A549 (cell line): ENCODE data around the gene ERCC6. TPM values are rescaled to one million over a fixed set of nuclear protein-coding genes. Genes with fewer than 3 reads are reported as not detected.

Source experiments
- ATAC-seq, 2 experiments: fragments of 200-7000 bp in 1 of 2; fragments of >200 bp in 1 of 2; cut with Nextera tagmentation in 1 of 2; cut with Tn5 transposase in 1 of 2; 3 replicates each; pipeline versions ENCODE4 v1.8.0 to v1.9.1; 2018 to 2020; ENCODE audit warnings: mild to moderate bottlenecking in 1 of 2, moderate library complexity in 1 of 2
- CTCF ChIA-PET: fragments of 300-600 bp; sonication (Branson Sonifier 250); formaldehyde crosslinking; extraction: SDS; loops from one replicate; lab custom pipeline; 2021; ENCODE audit warnings: antibody characterized with exemption, inconsistent platforms; lab: Yijun Ruan, JAX
- POLR2A ChIA-PET: fragments of 350-600 bp; formaldehyde crosslinking; extraction: SDS; loops from one replicate; lab custom pipeline; 2021; ENCODE audit warnings: antibody characterized with exemption, inconsistent platforms; lab: Yijun Ruan, JAX
- DNase-seq, 2 experiments: peaks; one replicate each; pipeline versions ENCODE4 v3.0.0 to v3.0.0-alpha.2; 2011 to 2016; ENCODE audit warnings: low read depth in 1 of 2, low spot score in 1 of 2
- FAIRE-seq: peaks from 2 replicates; lab custom pipeline; 2011; peaks lifted over from hg19 to GRCh38; lab: Jason Lieb, UNC
- H3K27ac ChIP-seq, 2 experiments: fragments of >200 bp; sonication (Bioruptor Twin); formaldehyde crosslinking; 3 replicates each; pipeline ENCODE4 v1.5.1; 2016 to 2017
- H3K4me1 ChIP-seq: fragments of >200 bp; sonication (Bioruptor Twin); formaldehyde crosslinking; 3 replicates; pipeline ENCODE4 v1.6.1; 2016
- H3K4me2 ChIP-seq: fragments of >200 bp; sonication (Bioruptor Twin); formaldehyde crosslinking; 3 replicates; pipeline ENCODE4 v1.6.1; 2016
- H3K4me3 ChIP-seq: fragments of >200 bp; sonication (Bioruptor Twin); formaldehyde crosslinking; 3 replicates; pipeline ENCODE4 v1.5.1; 2016
- H3K9me3 ChIP-seq: fragments of >200 bp; sonication (Bioruptor Twin); formaldehyde crosslinking; 3 replicates; pipeline ENCODE4 v1.6.1; 2016
- CBX2 ChIP-seq: fragments of 200-600 bp; sonication (generic); IDR thresholded peaks from 2 replicates; pipeline ENCODE4 v1.6.1; 2016; ENCODE audit warnings: low read depth, mild to moderate bottlenecking, borderline replicate concordance
- CHD2 ChIP-seq: fragments of 150-350 bp; IDR thresholded peaks from 2 replicates; pipeline ENCODE4 v1.6.1; 2014; ENCODE audit warnings: low read length; ENCODE audit not compliant: partially characterized antibody
- CHD4 ChIP-seq: fragments of 200-600 bp; sonication (generic); IDR thresholded peaks from 2 replicates; pipeline ENCODE4 v1.6.1; 2016; ENCODE audit warnings: antibody characterized with exemption, mild to moderate bottlenecking, borderline replicate concordance
- E2F6 ChIP-seq: IDR thresholded peaks from 2 replicates; pipeline ENCODE4 v1.6.1; 2012; ENCODE audit warnings: low read depth, borderline replicate concordance
- EHF ChIP-seq: fragments of 250-450 bp; sonication (Bioruptor Pico); IDR thresholded peaks from 2 replicates; pipeline ENCODE4 v1.5.0; 2020; ENCODE audit warnings: mild to moderate bottlenecking
- EHMT2 ChIP-seq: fragments of 200-600 bp; sonication (generic); IDR thresholded peaks from 2 replicates; pipeline ENCODE4 v1.6.1; 2016; ENCODE audit warnings: antibody characterized with exemption, low read depth, mild to moderate bottlenecking, moderate library complexity
- ELK1 ChIP-seq: fragments of 150-350 bp; IDR thresholded peaks from 2 replicates; pipeline ENCODE4 v1.6.1; 2014; ENCODE audit warnings: low read depth, mild to moderate bottlenecking, low read length
- EP300 ChIP-seq, 2 experiments: fragments of >200 bp; sonication (Bioruptor Twin); formaldehyde crosslinking; IDR thresholded peaks; 2 replicates in 1 of 2; 3 replicates in 1 of 2; pipeline ENCODE4 v1.6.1; 2016 to 2017
- ESRRA ChIP-seq: fragments of 150-350 bp; IDR thresholded peaks from 2 replicates; pipeline ENCODE4 v1.6.1; 2014; ENCODE audit warnings: mild to moderate bottlenecking, low read length, borderline replicate concordance
- FOXS1 ChIP-seq: fragments of 250-450 bp; sonication (Bioruptor Pico); IDR thresholded peaks from 2 replicates; pipeline ENCODE4 v1.5.0; 2020; ENCODE audit warnings: mild to moderate bottlenecking, moderate library complexity
- HDAC2 ChIP-seq: fragments of 200-600 bp; sonication (generic); IDR thresholded peaks from 2 replicates; pipeline ENCODE4 v1.6.1; 2016
- HEYL ChIP-seq: fragments of 250-450 bp; sonication (Bioruptor Pico); IDR thresholded peaks from 2 replicates; pipeline ENCODE4 v1.8.0; 2021; ENCODE audit warnings: mild to moderate bottlenecking, moderate library complexity
- JUN ChIP-seq, 2 experiments: fragments of >200 bp; sonication (Bioruptor Twin); formaldehyde crosslinking; IDR thresholded peaks; 2 replicates in 1 of 2; 3 replicates in 1 of 2; pipeline ENCODE4 v1.6.1; 2016 to 2017
- KDM5A ChIP-seq: fragments of 200-600 bp; sonication (generic); IDR thresholded peaks from 2 replicates; pipeline ENCODE4 v1.6.1; 2016; ENCODE audit warnings: antibody characterized with exemption, mild to moderate bottlenecking
- MAX ChIP-seq: IDR thresholded peaks from 2 replicates; pipeline ENCODE4 v1.6.1; 2012
- MAZ ChIP-seq: fragments of 150-350 bp; IDR thresholded peaks from 2 replicates; pipeline ENCODE4 v1.6.1; 2014; ENCODE audit warnings: antibody characterized with exemption, low read depth, low read length, borderline replicate concordance
- MYC ChIP-seq: IDR thresholded peaks from 2 replicates; pipeline ENCODE4 v1.6.1; 2012; ENCODE audit warnings: mild to moderate bottlenecking, inconsistent platforms, low read length, improper control_type of control experiment, borderline replicate concordance
- NFE2L2 ChIP-seq: fragments of 150-350 bp; conservative IDR thresholded peaks from 2 replicates; pipeline ENCODE4 v1.6.1; 2014; ENCODE audit warnings: low read length
- NPAS2 ChIP-seq: fragments of 250-450 bp; sonication (Bioruptor Pico); IDR thresholded peaks from 2 replicates; pipeline ENCODE4 v1.8.0; 2022; ENCODE audit warnings: mild to moderate bottlenecking, moderate library complexity, borderline replicate concordance
- NR3C1 ChIP-seq: fragments of >200 bp; sonication (Bioruptor Twin); formaldehyde crosslinking; IDR thresholded peaks from 3 replicates; pipeline ENCODE4 v1.6.1; 2017
- RAD21 ChIP-seq, 2 experiments: fragments of >200 bp in 1 of 2; sonication (Bioruptor Twin) in 1 of 2; formaldehyde crosslinking in 1 of 2; IDR thresholded peaks in 1 of 2; conservative IDR thresholded peaks in 1 of 2; 2 replicates in 1 of 2; 3 replicates in 1 of 2; pipeline ENCODE4 v1.6.1; 2012 to 2018; ENCODE audit warnings: inconsistent platforms in 1 of 2
- RCOR1 ChIP-seq: fragments of 150-350 bp; IDR thresholded peaks from 2 replicates; pipeline ENCODE4 v1.6.1; 2014; ENCODE audit warnings: antibody characterized with exemption, low read length, low read depth
- SMC3 ChIP-seq: fragments of >200 bp; sonication (Bioruptor Twin); formaldehyde crosslinking; IDR thresholded peaks from 3 replicates; pipeline ENCODE4 v1.6.1; 2018; ENCODE audit warnings: inconsistent platforms
- TFCP2L1 ChIP-seq: fragments of 250-450 bp; sonication (Bioruptor Pico); IDR thresholded peaks from 2 replicates; pipeline ENCODE4 v1.5.0; 2021; ENCODE audit warnings: mild to moderate bottlenecking
- TP53 ChIP-seq: fragments of 250-450 bp; sonication (Bioruptor Pico); IDR thresholded peaks from 2 replicates; pipeline ENCODE4 v1.5.0; 2021; ENCODE audit warnings: mild to moderate bottlenecking, moderate library complexity
- USF2 ChIP-seq: fragments of 450-650 bp; IDR thresholded peaks from 2 replicates; pipeline ENCODE4 v1.6.1; 2014; ENCODE audit warnings: antibody characterized with exemption
- ZFP36 ChIP-seq: fragments of 450-650 bp; IDR thresholded peaks from 2 replicates; pipeline ENCODE4 v1.6.1; 2014; ENCODE audit warnings: borderline replicate concordance; ENCODE audit not compliant: partially characterized antibody
- ZSCAN20 ChIP-seq: fragments of 250-450 bp; sonication (Bioruptor Pico); IDR thresholded peaks from 2 replicates; pipeline ENCODE4 v1.8.0; 2022; ENCODE audit warnings: mild to moderate bottlenecking, moderate library complexity
- WGBS: methylation state at CpG from one replicate; pipeline ENCODE4 v1.1.6; 2017; ENCODE audit errors: missing lambda C conversion rate; 5-methylcytosine and 5-hydroxymethylcytosine counted together
- polyA plus RNA-seq, 4 experiments: library from polyadenylated mRNA; depleted of rRNA in 3 of 4; stranded (reverse); fragments of >200 nt; fragmentation: RNase III in 1 of 4; extraction: RNeasy Plus Mini Kit Qiagen cat#74134 plus additional on column Dnase treatment in 1 of 4; gene quantifications; 2 replicates in 3 of 4; 3 replicates in 1 of 4; pipeline ENCODE4 v1.2.3, GENCODE V29; 2011 to 2017

Gene ERCC6
- polyA plus RNA-seq, 2 of the 4 experiments (the other 2 are of a cell fraction) = 5.8 to 9.4 TPM

GRCh38 chr10:49509771-49510303, 29.1 kb downstream of the ERCC6 start:
- DNase-seq (no peak), FAIRE-seq (no peak), ATAC-seq (no peak)
- CTCF ChIA-PET = interaction anchor here (0.9 to 13.0 kb wide), 5 partner anchors 9 to 853 kb away, joined by 3 to 154 read pairs (median 8); no protein-coding TSS in a partner anchor
- Histone ChIP-seq H3K4me1 (no peaks in the 10 kb centered on the region), H3K27ac (no peak overlapping the region), H3K4me3 (no peak overlapping the region), H3K4me2 (no peak overlapping the region), H3K9me3 (no peaks in the 10 kb centered on the region)
- WGBS = 68% methylated on average over 4 of the region's 4 CpGs
- POLR2A ChIA-PET = no interaction called here
- TF ChIP-seq FOXS1 (CRISPR knock-in tag) (no peak), ZFP36 (no peak), EHF (CRISPR knock-in tag) (no peak), NR3C1 (no peak), JUN (IDR thresholded peaks at IDR 0.05) (no peak), CHD4 (no peak), EP300 (IDR thresholded peaks at IDR 0.05) (no peak), EHMT2 (no peak), NFE2L2 (no peak), TFCP2L1 (CRISPR knock-in tag) (no peak), CHD2 (no peak), KDM5A (no peak), E2F6 (no peak), MAZ (no peak)

GRCh38 chr10:49508654-49509053, 30.3 kb downstream of the ERCC6 start:
- no peak for ATAC-seq

GRCh38 chr10:49508249-49508648, 30.7 kb downstream of the ERCC6 start:
- Histone ChIP-seq H3K4me3 (no peak overlapping the region), H3K4me2 (no peak overlapping the region), H3K9me3 (no peaks in the 10 kb centered on the region), H3K4me1 (no peaks in the 10 kb centered on the region), H3K27ac (no peak overlapping the region)
- DNase-seq (no peak), ATAC-seq (no peak), FAIRE-seq (no peak)
- CTCF ChIA-PET = interaction anchor here (12.4 to 13.0 kb wide), 2 partner anchors 99 to 851 kb away, joined by 97 to 154 read pairs; no protein-coding TSS in a partner anchor
- no peak for TF ChIP-seq NPAS2 (CRISPR knock-in tag)
- no peak for TF ChIP-seq HDAC2
- no peak for TF ChIP-seq HEYL (CRISPR knock-in tag)
- TF ChIP-seq JUN (IDR thresholded peaks at IDR 0.05) = no peak
- TF ChIP-seq CBX2 = no peak
- no peak for TF ChIP-seq USF2
- TF ChIP-seq MYC = no peak
- TF ChIP-seq ELK1 = no peak
- TF ChIP-seq ZFP36 = no peak
- TF ChIP-seq EHF (CRISPR knock-in tag) = no peak
- TF ChIP-seq RAD21 (conservative IDR thresholded peaks at IDR 0.05 in 1 of 2, IDR thresholded peaks at IDR 0.05 in 1 of 2) = no peak
- no peak for TF ChIP-seq E2F6
- TF ChIP-seq FOXS1 (CRISPR knock-in tag) = no peak
- TF ChIP-seq CHD2 = no peak
- TF ChIP-seq TP53 = no peak
- TF ChIP-seq EP300 (IDR thresholded peaks at IDR 0.05) = no peak
- no peak for TF ChIP-seq MAX
- no peak for TF ChIP-seq ESRRA
- TF ChIP-seq RCOR1 = no peak
- TF ChIP-seq NR3C1 = no peak
- WGBS = 78% methylated on average over 4 of the region's 4 CpGs
- POLR2A ChIA-PET = no interaction called here

More at GRCh38 chr10:49508654-49509053, 30.3 kb downstream of the ERCC6 start:
- ChIA-PET POLR2A (no interaction called here), CTCF (interaction anchor here (0.9 to 13.0 kb wide), 4 partner anchors 10 to 851 kb away, joined by 3 to 154 read pairs (median 50); no protein-coding TSS in a partner anchor)
- no peak overlapping the region for H3K27ac ChIP-seq
- WGBS = 47% methylated on average over 4 of the region's 4 CpGs
- TF ChIP-seq EP300 (IDR thresholded peaks at IDR 0.05) (no peak), CHD2 (no peak), SMC3 (no peak), KDM5A (no peak), ZSCAN20 (CRISPR knock-in tag) (no peak)
- no peaks in the 10 kb centered on the region for H3K9me3 ChIP-seq
- no peak overlapping the region for H3K4me2 ChIP-seq
- no peak for DNase-seq
- no peaks in the 10 kb centered on the region for H3K4me1 ChIP-seq
- H3K4me3 ChIP-seq = no peak overlapping the region
- no peak for FAIRE-seq
